ENCODE measurements around the gene CD300A.

GRCh38 chr17:74502861-74503260 is 36.4 kb downstream of the CD300A start:
- TF ChIP-seq CTCF (conservative IDR thresholded peaks at IDR 0.05 in 1 of 2, IDR thresholded peaks at IDR 0.05 in 1 of 2; ENCODE audit: low read depth in 1 of 2, low read length in 2 of 2) (no peak), EZH2 (IDR thresholded peaks at IDR 0.05; ENCODE audit: low read length, missing control alignments) (no peak)
